MCF 10A (cell line): ENCODE results near the gene TRPM3. TPM values are rescaled to one million over a fixed set of nuclear protein-coding genes. Genes with fewer than 3 reads are reported as not detected.

Source experiments
- BruUV-seq: library from RNA; stranded (reverse); fragments of 400-500 nt; replicated peaks from 2 replicates; lab custom pipeline; 2021; lab: Mats Ljungman, UMichigan
- CTCF ChIA-PET: fragments of 300-600 bp; sonication (Branson Sonifier 250); formaldehyde crosslinking; extraction: SDS; loops from one replicate; lab custom pipeline; 2021; ENCODE audit warnings: antibody characterized with exemption, inconsistent platforms; lab: Yijun Ruan, JAX
- POLR2A ChIA-PET: fragments of 300-600, 350-650 bp; sonication (Branson Sonifier 250); formaldehyde crosslinking; extraction: SDS; loops from one replicate; lab custom pipeline; 2020; ENCODE audit warnings: antibody characterized with exemption, inconsistent platforms; lab: Yijun Ruan, JAX
- DNase-seq: peaks from one replicate; pipeline ENCODE4 v3.0.0-alpha.2; 2018; ENCODE audit not compliant: unreplicated experiment
- H3K27ac Mint-ChIP-seq: one replicate; pipeline ENCODE4 v1.8.0; 2022; ENCODE audit warnings: mild to moderate bottlenecking, low read depth, mixed read lengths; ENCODE audit not compliant: unreplicated experiment
- H3K27me3 Mint-ChIP-seq: one replicate; pipeline ENCODE4 v1.8.0; 2022; ENCODE audit warnings: mixed read lengths; ENCODE audit not compliant: insufficient read depth, unreplicated experiment
- H3K36me3 Mint-ChIP-seq: one replicate; pipeline ENCODE4 v1.8.0; 2022; ENCODE audit warnings: mild to moderate bottlenecking, moderate library complexity, mixed read lengths; ENCODE audit not compliant: insufficient read depth, unreplicated experiment
- H3K4me1 Mint-ChIP-seq: one replicate; pipeline ENCODE4 v1.8.0; 2022; ENCODE audit warnings: mixed read lengths; ENCODE audit not compliant: insufficient read depth, unreplicated experiment
- H3K4me3 Mint-ChIP-seq: one replicate; pipeline ENCODE4 v1.8.0; 2022; ENCODE audit warnings: mild to moderate bottlenecking, moderate library complexity, mixed read lengths; ENCODE audit not compliant: unreplicated experiment
- H3K9me3 Mint-ChIP-seq: one replicate; pipeline ENCODE4 v1.8.0; 2022; ENCODE audit warnings: mixed read lengths; ENCODE audit not compliant: unreplicated experiment
- intact Hi-C: fragments of 100-400 bp; cut with micrococcal nuclease; formaldehyde crosslinking; loops from 2 replicates; pipeline ENCODE4 v1.14.1; 2022
- total RNA-seq: library from RNA; stranded (reverse); gene quantifications from 2 replicates; pipeline ENCODE4 v1.2.3, GENCODE V29; 2022
- TF ChIP-seq, protein P1 (sequence below): fragments of 200-600 bp; IDR thresholded peaks from one replicate; pipeline ENCODE4 v1.8.0; 2022; ENCODE audit warnings: antibody characterized with exemption, mild to moderate bottlenecking; ENCODE audit not compliant: unreplicated experiment

The TRPM3 gene
- total RNA-seq, 1 experiment from 2014 or later, result 0.44 TPM

DNA sequence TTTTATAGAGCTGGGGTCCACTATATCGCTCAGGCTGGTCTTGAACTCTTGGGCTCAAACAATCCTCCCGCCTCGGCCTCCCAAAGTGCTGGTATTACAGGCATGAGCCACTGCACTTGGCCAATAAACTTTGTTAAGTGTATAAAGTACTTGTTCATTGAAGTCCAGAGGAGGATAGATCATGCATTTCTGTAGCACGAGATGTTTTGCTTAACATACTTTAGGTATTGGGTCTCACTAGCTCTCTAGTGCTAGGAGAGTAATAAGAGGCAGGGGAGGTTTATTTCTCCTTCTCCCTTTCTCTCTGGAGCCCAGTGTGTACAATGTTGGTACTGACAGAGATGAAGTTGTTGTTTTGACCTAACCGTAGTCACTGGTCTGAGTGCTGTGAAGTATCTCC lies 581.4 kb downstream of the TRPM3 start:
- H3K9me3 Mint-ChIP-seq, result no peaks in the 10 kb centered on the region
- no peak for DNase-seq
- no peak overlapping the region for H3K4me3 Mint-ChIP-seq

GRCh38 chr9:70539526-70539925 lies 581.9 kb downstream of the TRPM3 start:
- Mint-ChIP-seq H3K4me3 (no peak overlapping the region), H3K27me3 (no peaks in the 10 kb centered on the region), H3K9me3 (no peaks in the 10 kb centered on the region), H3K4me1 (peaks cover 5% of the 10 kb centered on the region), H3K27ac (no peak overlapping the region), H3K36me3 (no peaks in the 10 kb centered on the region)
- BruUV-seq, result no TSS peak
- intact Hi-C loops, result no loop called here
- TF ChIP-seq, protein P1, sequence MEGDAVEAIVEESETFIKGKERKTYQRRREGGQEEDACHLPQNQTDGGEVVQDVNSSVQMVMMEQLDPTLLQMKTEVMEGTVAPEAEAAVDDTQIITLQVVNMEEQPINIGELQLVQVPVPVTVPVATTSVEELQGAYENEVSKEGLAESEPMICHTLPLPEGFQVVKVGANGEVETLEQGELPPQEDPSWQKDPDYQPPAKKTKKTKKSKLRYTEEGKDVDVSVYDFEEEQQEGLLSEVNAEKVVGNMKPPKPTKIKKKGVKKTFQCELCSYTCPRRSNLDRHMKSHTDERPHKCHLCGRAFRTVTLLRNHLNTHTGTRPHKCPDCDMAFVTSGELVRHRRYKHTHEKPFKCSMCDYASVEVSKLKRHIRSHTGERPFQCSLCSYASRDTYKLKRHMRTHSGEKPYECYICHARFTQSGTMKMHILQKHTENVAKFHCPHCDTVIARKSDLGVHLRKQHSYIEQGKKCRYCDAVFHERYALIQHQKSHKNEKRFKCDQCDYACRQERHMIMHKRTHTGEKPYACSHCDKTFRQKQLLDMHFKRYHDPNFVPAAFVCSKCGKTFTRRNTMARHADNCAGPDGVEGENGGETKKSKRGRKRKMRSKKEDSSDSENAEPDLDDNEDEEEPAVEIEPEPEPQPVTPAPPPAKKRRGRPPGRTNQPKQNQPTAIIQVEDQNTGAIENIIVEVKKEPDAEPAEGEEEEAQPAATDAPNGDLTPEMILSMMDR, result no peak
- CTCF ChIA-PET, result interaction anchor here (0.6 to 0.7 kb wide), 2 partner anchors 124 to 214 kb away, joined by 3 read pairs; no protein-coding TSS in a partner anchor
- POLR2A ChIA-PET, result no interaction called here
- no peak for DNase-seq

More for the DNA sequence above, 581.4 kb downstream of the TRPM3 start:
- no peaks in the 10 kb centered on the region for H3K27me3 Mint-ChIP-seq
- H3K36me3 Mint-ChIP-seq, result no peaks in the 10 kb centered on the region
- H3K27ac Mint-ChIP-seq, result no peak overlapping the region
- TF ChIP-seq, protein P1, result no peak
- H3K4me1 Mint-ChIP-seq, result peaks cover 5% of the 10 kb centered on the region
- POLR2A ChIA-PET, result no interaction called here
- CTCF ChIA-PET, result interaction anchor here (0.6 to 1.5 kb wide), 4 partner anchors 17 to 215 kb away, joined by 3 to 5 read pairs (median 3); no protein-coding TSS in a partner anchor
- intact Hi-C loops, result no loop called here
- no TSS peak for BruUV-seq

DNA sequence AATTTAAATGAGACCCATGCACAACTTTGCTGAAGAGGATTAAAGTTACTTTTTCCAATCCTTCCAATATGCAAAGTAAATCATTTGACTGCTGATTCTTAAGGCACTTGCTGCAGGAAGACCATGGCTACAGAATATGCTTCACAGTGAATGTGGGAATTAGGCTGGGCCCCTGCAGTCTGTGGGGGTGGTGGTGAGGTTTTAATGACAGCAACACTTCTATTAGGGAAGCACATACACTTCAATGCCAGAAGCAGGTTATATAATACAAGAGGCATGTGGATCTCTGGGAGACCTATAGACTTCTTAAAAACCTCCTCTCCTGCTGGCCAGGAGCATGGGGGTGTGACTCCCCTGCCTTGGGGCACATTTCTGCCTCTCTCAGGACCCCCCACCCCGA lies 582.4 kb downstream of the TRPM3 start:
- no peak overlapping the region for H3K4me3 Mint-ChIP-seq
- BruUV-seq, result no TSS peak
- peaks cover 5% of the 10 kb centered on the region for H3K4me1 Mint-ChIP-seq
- DNase-seq, result no peak
- no peaks in the 10 kb centered on the region for H3K9me3 Mint-ChIP-seq
- ChIA-PET POLR2A (interaction anchor here (1.0 kb wide), 1 partner anchor 18 kb away, joined by 3 read pairs; no protein-coding TSS in a partner anchor), CTCF (interaction anchor here (0.7 kb wide), 1 partner anchor 70 kb away, joined by 3 read pairs; no protein-coding TSS in a partner anchor)
- TF ChIP-seq, protein P1, result no peak
- no peaks in the 10 kb centered on the region for H3K27me3 Mint-ChIP-seq
- H3K36me3 Mint-ChIP-seq, result no peaks in the 10 kb centered on the region
- no peak overlapping the region for H3K27ac Mint-ChIP-seq
- intact Hi-C loops, result no loop called here

- no peaks in the 10 kb centered on the region for H3K9me3 Mint-ChIP-seq
- TF ChIP-seq, protein P1, result no peak
- H3K27ac Mint-ChIP-seq, result no peak overlapping the region
- no peaks in the 10 kb centered on the region for H3K36me3 Mint-ChIP-seq
- H3K4me1 Mint-ChIP-seq, result peaks cover 5% of the 10 kb centered on the region
- BruUV-seq, result no TSS peak
- no peaks in the 10 kb centered on the region for H3K27me3 Mint-ChIP-seq
- no peak overlapping the region for H3K4me3 Mint-ChIP-seq
- POLR2A ChIA-PET, result interaction anchor here (1.1 kb wide), 1 partner anchor 17 kb away, joined by 3 read pairs; no protein-coding TSS in a partner anchor
- DNase-seq, result no peak
- CTCF ChIA-PET, result interaction anchor here (0.6 to 1.3 kb wide), 2 partner anchors 52 to 384 kb away, joined by 3 to 4 read pairs; no protein-coding TSS in a partner anchor
- intact Hi-C loops, result no loop called here
Observed at GRCh38 chr9:70537084-70537483, 584.3 kb downstream of the TRPM3 start.
